ENCODE measurements around the gene MRPS23.

DNA sequence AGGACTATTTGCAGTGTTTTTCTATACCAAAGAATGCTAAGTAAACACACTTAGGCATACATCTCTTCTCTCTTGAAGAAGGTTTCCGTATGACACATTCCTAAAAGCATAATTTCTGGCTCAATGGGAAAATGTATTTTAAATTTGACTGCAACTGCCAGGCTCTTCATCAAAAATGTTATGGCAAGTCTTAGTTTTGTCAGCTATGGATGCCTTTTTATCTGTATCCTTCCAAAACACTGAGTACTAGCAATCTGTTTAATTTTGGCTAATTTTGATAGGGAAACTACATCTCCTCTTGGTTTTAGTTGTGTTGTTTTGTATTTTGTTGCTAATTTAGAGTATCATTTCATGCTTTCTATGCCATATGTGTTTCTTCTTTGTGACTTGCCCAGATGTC, 35.4 kb downstream of the MRPS23 start:
- TF ChIP-seq MYC (CRISPR knock-in tag; IDR thresholded peaks at IDR 0.05; ENCODE audit: borderline replicate concordance) (no peak), TEF (CRISPR knock-in tag; IDR thresholded peaks at IDR 0.05) (no peak), POLR2A (IDR thresholded peaks at IDR 0.05; ENCODE audit: insufficient read depth in 1 of 2, low read depth in 2 of 2, low read length in 2 of 2) (no peak), CHD4 (IDR thresholded peaks at IDR 0.05; ENCODE audit: borderline replicate concordance, low read length) (no peak), ZNF709 (CRISPR knock-in tag; IDR thresholded peaks at IDR 0.05) (no peak), ZNF614 (CRISPR knock-in tag; IDR thresholded peaks at IDR 0.05; ENCODE audit: borderline replicate concordance) (no peak), TRIM24 (CRISPR knock-in tag; IDR thresholded peaks at IDR 0.05) (no peak), POLR2AphosphoS2 (IDR thresholded peaks at IDR 0.05; ENCODE audit: low read depth, low read length) (no peak), CTCF (CRISPR knock-in tag; IDR thresholded peaks at IDR 0.05) (no peak), HDAC2 (CRISPR knock-in tag; IDR thresholded peaks at IDR 0.05) (no peak), GABPA (IDR thresholded peaks at IDR 0.05; ENCODE audit: low read depth, low read length) (no peak), GABPA (CRISPR knock-in tag; IDR thresholded peaks at IDR 0.05; ENCODE audit: low read depth) (no peak), TAF1 (CRISPR knock-in tag; IDR thresholded peaks at IDR 0.05) (no peak)

Measured in HepG2 (cell line).